ENCODE results near the gene FHL3. TPM values are rescaled to one million over a fixed set of nuclear protein-coding genes. Genes with fewer than 3 reads are reported as not detected.
A peak's percentile ranks its signal among the peaks of the same experiment; 100 is the strongest.

Gene FHL3
- total and polyA plus RNA-seq, 8 donors = 5.1 to 11.3 (median 8.0) TPM

GRCh38 chr1:38050397-38051078 is 45.2 kb upstream of the FHL3 start:
- no peak for ATAC-seq
- intact Hi-C loops (cut with DNase I) = no loop called here
- Histone ChIP-seq H3K36me3 (no peaks in the 10 kb centered on the region), H3K9me3 (no peaks in the 10 kb centered on the region), H3K27me3 (no peaks in the 10 kb centered on the region), H3K27ac (no peak overlapping the region), H3K4me3 (no peak overlapping the region), H3K4me1 (peaks cover 0 to 3% (median 0%) of the 10 kb centered on the region in 3 donors)
- peak in 1 of 6 donors; percentile 48 for DNase-seq
- 62 to 64% methylated on average over 13 of the region's 13 CpGs for WGBS, 2 donors
- FAIRE-seq = no peak
- no peak for TF ChIP-seq CTCF (IDR thresholded peaks at IDR 0.05)

GRCh38 chr1:38047603-38048141 is 42.4 kb upstream of the FHL3 start:
- peak; percentile 14 to 34 (median 32) for ATAC-seq
- intact Hi-C loops (cut with DNase I) = no loop called here

GRCh38 chr1:38046884-38047602 is 41.7 kb upstream of the FHL3 start:
- Histone ChIP-seq H3K27me3 (peaks cover 0 to 30% (median 9%) of the 10 kb centered on the region in 4 donors), H3K27ac (no peak overlapping the region), H3K9me3 (no peaks in the 10 kb centered on the region), H3K4me1 (peaks cover 4 to 12% (median 10%) of the 10 kb centered on the region in 3 donors), H3K4me3 (peak overlapping the region; percentile 40 to 77 (median 44)), H3K36me3 (no peaks in the 10 kb centered on the region)
- ATAC-seq = peak; percentile 89 to 94 (median 92)
- TF ChIP-seq CTCF (IDR thresholded peaks at IDR 0.05) = no peak
- FAIRE-seq = no peak
- peak; percentile 73 to 93 (median 82) for DNase-seq
- 1% methylated on average over 53 to 99 of the region's 99 CpGs for WGBS, 2 donors
- intact Hi-C loops (cut with DNase I) = no loop called here

More at GRCh38 chr1:38047603-38048141, 42.4 kb upstream of the FHL3 start:
- no peak for FAIRE-seq
- no peaks in the 10 kb centered on the region for H3K9me3 ChIP-seq
- H3K27ac ChIP-seq = no peak overlapping the region
- H3K4me1 ChIP-seq = peaks cover 4 to 12% (median 10%) of the 10 kb centered on the region in 3 donors
- H3K4me3 ChIP-seq = peak overlapping the region; percentile 40 to 77 (median 44)
- no peak for TF ChIP-seq CTCF (IDR thresholded peaks at IDR 0.05)
- H3K27me3 ChIP-seq = peaks cover 0 to 24% (median 9%) of the 10 kb centered on the region in 4 donors
- peak in 1 of 6 donors; percentile 39 for DNase-seq
- no peaks in the 10 kb centered on the region for H3K36me3 ChIP-seq
- 12 to 17% methylated on average over 31 to 34 of the region's 34 CpGs for WGBS, 2 donors

GRCh38 chr1:38046333-38046883 is 41.1 kb upstream of the FHL3 start, which contains the start of gene POU3F1:
Gene POU3F1 (minus strand): TSS chr1:38046793. CDS start chr1:38046743, 50 bp downstream.
- ATAC-seq = no peak

More at GRCh38 chr1:38046333-38046883, 41.1 kb upstream of the FHL3 start, which contains the start of gene POU3F1:
- no peak for FAIRE-seq
- Histone ChIP-seq H3K36me3 (no peaks in the 10 kb centered on the region), H3K4me3 (peak within 1 kb of the TSS; percentile 40 to 77 (median 44)), H3K27ac (no peak within 1 kb of the TSS), H3K9me3 (no peaks in the 10 kb centered on the region), H3K27me3 (peaks cover 0 to 35% (median 10%) of the 10 kb centered on the region in 4 donors), H3K4me1 (peaks cover 4 to 12% (median 10%) of the 10 kb centered on the region in 3 donors)
- WGBS, 2 donors = 1 to 5% methylated on average over 17 to 92 of the region's 92 CpGs
- DNase-seq = peak in 2 of 6 donors; percentile 67 to 82
- intact Hi-C loops (cut with DNase I) = no loop called here
- TF ChIP-seq CTCF (IDR thresholded peaks at IDR 0.05) = no peak
